SK-N-SH treated with all-trans-retinoic acid at 6 μM for 48 hours (cell line): ENCODE measurements around the gene COL6A3.
A peak's percentile ranks its signal among the peaks of the same experiment; 100 is the strongest.

Source experiments
- ATAC-seq: fragments of 200-7000 bp; cut with Tn5 transposase; 3 replicates; pipeline ENCODE4 v1.9.1; 2020; ENCODE audit warnings: mild to moderate bottlenecking, moderate library complexity
- ARNTL ChIP-seq: fragments of 450-650 bp; formaldehyde crosslinking; IDR thresholded peaks from 2 replicates; pipeline ENCODE4 v1.5.0; 2020; ENCODE audit warnings: low read depth, mild to moderate bottlenecking, moderate library complexity, borderline replicate concordance
- BACH2 ChIP-seq: fragments of 250-450 bp; sonication (Bioruptor Pico); IDR thresholded peaks from 2 replicates; pipeline ENCODE4 v1.9.0; 2021; ENCODE audit warnings: mild to moderate bottlenecking, borderline replicate concordance
- CSRNP3 ChIP-seq: fragments of 250-450 bp; sonication (Bioruptor Pico); IDR thresholded peaks from 2 replicates; pipeline ENCODE4 v1.5.1; 2021; ENCODE audit warnings: mild to moderate bottlenecking, moderate library complexity
- OSR1 ChIP-seq: fragments of 250-450 bp; sonication (Bioruptor Pico); IDR thresholded peaks from 2 replicates; pipeline ENCODE4 v1.8.0; 2022; ENCODE audit warnings: moderate library complexity, mild to moderate bottlenecking, inconsistent platforms
- PATZ1 ChIP-seq: fragments of 250-450 bp; sonication (Bioruptor Pico); IDR thresholded peaks from 2 replicates; pipeline ENCODE4 v1.8.0; 2020; ENCODE audit warnings: mild to moderate bottlenecking, moderate library complexity, borderline replicate concordance
- POU6F1 ChIP-seq: fragments of 250-450 bp; sonication (Bioruptor Pico); IDR thresholded peaks from 2 replicates; pipeline ENCODE4 v1.8.0; 2021; ENCODE audit warnings: low read depth, mild to moderate bottlenecking, moderate library complexity, borderline replicate concordance
- PPARA ChIP-seq: fragments of 250-450 bp; sonication (Bioruptor Pico); IDR thresholded peaks from 2 replicates; pipeline ENCODE4 v1.5.0; 2020; ENCODE audit warnings: mild to moderate bottlenecking, borderline replicate concordance
- SNAI2 ChIP-seq: fragments of 250-450 bp; sonication (Bioruptor Pico); IDR thresholded peaks from 2 replicates; pipeline ENCODE4 v1.5.0; 2020; ENCODE audit warnings: mild to moderate bottlenecking, moderate library complexity
- TCF4 ChIP-seq: fragments of 250-450 bp; sonication (Bioruptor Pico); IDR thresholded peaks from 2 replicates; pipeline ENCODE4 v1.8.0; 2021; ENCODE audit warnings: mild to moderate bottlenecking, moderate library complexity, borderline replicate concordance
- TOX ChIP-seq: fragments of 250-450 bp; sonication (Bioruptor Pico); IDR thresholded peaks from 2 replicates; pipeline ENCODE4 v1.8.0; 2021; ENCODE audit warnings: mild to moderate bottlenecking, moderate library complexity, borderline replicate concordance
- TSHZ2 ChIP-seq: fragments of 250-450 bp; sonication (Bioruptor Pico); IDR thresholded peaks from 2 replicates; pipeline ENCODE4 v1.5.0; 2020; ENCODE audit warnings: mild to moderate bottlenecking, moderate library complexity
- ZC3H10 ChIP-seq: fragments of 250-450 bp; sonication (Bioruptor Pico); IDR thresholded peaks from 2 replicates; pipeline ENCODE4 v1.5.1; 2021; ENCODE audit warnings: mild to moderate bottlenecking, moderate library complexity
- ZFP3 ChIP-seq: fragments of 250-450 bp; sonication (Bioruptor Pico); IDR thresholded peaks from 2 replicates; pipeline ENCODE4 v1.5.0; 2020; ENCODE audit warnings: mild to moderate bottlenecking, moderate library complexity
- ZNF565 ChIP-seq: fragments of 450-650 bp; formaldehyde crosslinking; conservative IDR thresholded peaks from 2 replicates; pipeline ENCODE4 v1.5.0; 2020; ENCODE audit warnings: low read depth, mild to moderate bottlenecking, moderate library complexity
- ZNF70 ChIP-seq: fragments of 450-650 bp; formaldehyde crosslinking; IDR thresholded peaks from 2 replicates; pipeline ENCODE4 v1.5.0; 2020; ENCODE audit warnings: mild to moderate bottlenecking, moderate library complexity
- ZNF8 ChIP-seq: fragments of 450-650 bp; formaldehyde crosslinking; IDR thresholded peaks from 2 replicates; pipeline ENCODE4 v1.5.0; 2020; ENCODE audit warnings: mild to moderate bottlenecking, moderate library complexity

Gene COL6A3

GRCh38 chr2:237296756-237297155, 117.2 kb downstream of the COL6A3 start:
- ATAC-seq = peak; percentile 18; the same call in 2 of the 3 replicates
- no peak for TF ChIP-seq TOX (CRISPR knock-in tag)
- no peak for TF ChIP-seq PATZ1 (CRISPR knock-in tag)
- no peak for TF ChIP-seq ZNF565 (CRISPR knock-in tag)
- no peak for TF ChIP-seq TSHZ2 (CRISPR knock-in tag)
- TF ChIP-seq OSR1 (CRISPR knock-in tag) = no peak
- TF ChIP-seq BACH2 (CRISPR knock-in tag) = no peak

GRCh38 chr2:237295889-237296480, 118.0 kb downstream of the COL6A3 start:
- TF ChIP-seq PPARA (no peak), TSHZ2 (CRISPR knock-in tag) (no peak), SNAI2 (no peak), ZNF8 (CRISPR knock-in tag) (no peak), ZFP3 (CRISPR knock-in tag) (no peak), CSRNP3 (CRISPR knock-in tag) (no peak), POU6F1 (CRISPR knock-in tag) (no peak), ARNTL (CRISPR knock-in tag) (no peak), ZNF565 (CRISPR knock-in tag) (no peak), ZC3H10 (no peak), PATZ1 (CRISPR knock-in tag) (no peak), TCF4 (CRISPR knock-in tag) (no peak), BACH2 (CRISPR knock-in tag) (no peak)
- no peak for ATAC-seq

GRCh38 chr2:237294460-237294859, 119.5 kb downstream of the COL6A3 start:
- TF ChIP-seq ZC3H10 = no peak
- no peak for TF ChIP-seq OSR1 (CRISPR knock-in tag)
- no peak for TF ChIP-seq ZNF70
- TF ChIP-seq TCF4 (CRISPR knock-in tag) = no peak
- no peak for ATAC-seq
